ENCODE data around the gene PSMD1.

- TF ChIP-seq CTCF (IDR thresholded peaks at IDR 0.05) (no peak), EZH2phosphoT487 (IDR thresholded peaks at IDR 0.05) (no peak), EZH2 (IDR thresholded peaks at IDR 0.05) (no peak)
Measured at GRCh38 chr2:231100990-231101389, 44.3 kb downstream of the PSMD1 start.

Data from neural progenitor cell (in vitro differentiated cells).